ENCODE results near the gene PGM1.

DNA sequence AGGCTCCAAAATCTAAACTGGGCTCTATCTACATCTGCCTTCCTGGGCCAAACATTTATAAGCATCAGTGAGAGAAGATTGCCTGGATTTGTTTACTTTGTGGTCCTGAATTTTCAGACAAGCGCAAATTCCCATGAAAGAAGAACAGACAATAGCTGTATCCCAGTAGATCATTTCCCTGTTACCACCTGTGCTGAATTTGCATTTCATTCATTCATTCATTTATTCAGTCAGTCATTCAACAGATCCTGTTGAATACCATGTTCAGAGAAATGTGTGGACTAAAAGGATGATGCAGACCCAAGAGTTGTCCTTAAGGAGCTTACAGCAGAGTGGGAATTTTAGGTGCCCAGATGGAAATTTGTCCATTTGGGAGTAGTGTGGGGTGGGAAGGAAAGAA, 2.2 kb downstream of the PGM1 start:
- TF ChIP-seq, protein P1, sequence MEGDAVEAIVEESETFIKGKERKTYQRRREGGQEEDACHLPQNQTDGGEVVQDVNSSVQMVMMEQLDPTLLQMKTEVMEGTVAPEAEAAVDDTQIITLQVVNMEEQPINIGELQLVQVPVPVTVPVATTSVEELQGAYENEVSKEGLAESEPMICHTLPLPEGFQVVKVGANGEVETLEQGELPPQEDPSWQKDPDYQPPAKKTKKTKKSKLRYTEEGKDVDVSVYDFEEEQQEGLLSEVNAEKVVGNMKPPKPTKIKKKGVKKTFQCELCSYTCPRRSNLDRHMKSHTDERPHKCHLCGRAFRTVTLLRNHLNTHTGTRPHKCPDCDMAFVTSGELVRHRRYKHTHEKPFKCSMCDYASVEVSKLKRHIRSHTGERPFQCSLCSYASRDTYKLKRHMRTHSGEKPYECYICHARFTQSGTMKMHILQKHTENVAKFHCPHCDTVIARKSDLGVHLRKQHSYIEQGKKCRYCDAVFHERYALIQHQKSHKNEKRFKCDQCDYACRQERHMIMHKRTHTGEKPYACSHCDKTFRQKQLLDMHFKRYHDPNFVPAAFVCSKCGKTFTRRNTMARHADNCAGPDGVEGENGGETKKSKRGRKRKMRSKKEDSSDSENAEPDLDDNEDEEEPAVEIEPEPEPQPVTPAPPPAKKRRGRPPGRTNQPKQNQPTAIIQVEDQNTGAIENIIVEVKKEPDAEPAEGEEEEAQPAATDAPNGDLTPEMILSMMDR (IDR thresholded peaks at IDR 0.05), result no peak
- TF ChIP-seq POLR2A (IDR thresholded peaks at IDR 0.05; ENCODE audit: low read depth) (no peak), EP300 (IDR thresholded peaks at IDR 0.05) (no peak), POLR2AphosphoS5 (IDR thresholded peaks at IDR 0.05) (no peak)
